ENCODE results near the gene PADI3. TPM values are rescaled to one million over a fixed set of nuclear protein-coding genes. Genes with fewer than 3 reads are reported as not detected.

Gene PADI3
- total RNA-seq, 2 donors from 2014 or later: not detected

- Histone ChIP-seq H3K36me3 (replicated peaks in 1 of 2; ENCODE audit: insufficient read depth in 1 of 2, low read depth in 2 of 2) (no peaks in the 10 kb centered on the region), H3K4me3 (no peak overlapping the region), H3K4me1 (no peaks in the 10 kb centered on the region), H3K27ac (no peak overlapping the region), H3K27me3 (no peaks in the 10 kb centered on the region), H3K9me3 (no peaks in the 10 kb centered on the region)
- WGBS, 2 donors: 58 to 100% methylated on average over 1 to 4 of the region's 4 CpGs
- intact Hi-C loops (cut with DNase I): no loop called here
- DNase-seq (no peak), ATAC-seq (no peak)
- no peak for TF ChIP-seq POLR2A (IDR thresholded peaks at IDR 0.05)
- no peak for TF ChIP-seq CTCF (IDR thresholded peaks at IDR 0.05)
These were observed 46.4 kb downstream of the PADI3 start for GRCh38 chr1:17295292-17295691.

- intact Hi-C loops (cut with DNase I): no loop called here
- Histone ChIP-seq H3K27ac (no peak overlapping the region), H3K4me3 (no peak overlapping the region), H3K36me3 (replicated peaks in 1 of 2; ENCODE audit: insufficient read depth in 1 of 2, low read depth in 2 of 2) (no peaks in the 10 kb centered on the region), H3K27me3 (no peaks in the 10 kb centered on the region), H3K4me1 (no peaks in the 10 kb centered on the region), H3K9me3 (no peaks in the 10 kb centered on the region)
- 72 to 79% methylated on average over 5 of the region's 5 CpGs for WGBS, 2 donors
- TF ChIP-seq POLR2A (IDR thresholded peaks at IDR 0.05) (no peak), CTCF (IDR thresholded peaks at IDR 0.05) (no peak)
- ATAC-seq: no peak
- DNase-seq: no peak
These were observed 47.2 kb downstream of the PADI3 start for GRCh38 chr1:17296086-17296485.

DNA sequence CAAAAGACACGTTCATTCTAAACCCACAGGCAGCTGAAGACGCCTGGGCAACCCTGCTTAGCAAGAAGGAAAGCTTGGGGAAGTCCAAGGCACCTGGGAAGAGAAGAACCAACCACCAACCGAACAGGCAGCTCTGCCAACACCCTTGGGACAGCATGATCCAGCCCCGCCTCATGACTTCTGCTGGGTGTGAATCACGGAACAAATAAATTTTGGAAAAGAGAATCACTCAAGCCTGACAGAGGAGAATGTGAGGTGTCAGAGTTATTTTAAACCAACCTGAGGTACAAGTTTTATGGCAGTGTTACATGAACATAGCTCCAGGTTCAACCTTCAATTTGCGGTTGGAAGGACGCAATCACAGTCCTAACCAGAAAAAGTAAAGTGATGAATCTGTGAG, 49.1 kb downstream of the PADI3 start:
- TF ChIP-seq CTCF (IDR thresholded peaks at IDR 0.05): no peak
- TF ChIP-seq POLR2A (IDR thresholded peaks at IDR 0.05): no peak
- DNase-seq: no peak
- 76 to 83% methylated on average over 7 of the region's 7 CpGs for WGBS, 2 donors

DNA sequence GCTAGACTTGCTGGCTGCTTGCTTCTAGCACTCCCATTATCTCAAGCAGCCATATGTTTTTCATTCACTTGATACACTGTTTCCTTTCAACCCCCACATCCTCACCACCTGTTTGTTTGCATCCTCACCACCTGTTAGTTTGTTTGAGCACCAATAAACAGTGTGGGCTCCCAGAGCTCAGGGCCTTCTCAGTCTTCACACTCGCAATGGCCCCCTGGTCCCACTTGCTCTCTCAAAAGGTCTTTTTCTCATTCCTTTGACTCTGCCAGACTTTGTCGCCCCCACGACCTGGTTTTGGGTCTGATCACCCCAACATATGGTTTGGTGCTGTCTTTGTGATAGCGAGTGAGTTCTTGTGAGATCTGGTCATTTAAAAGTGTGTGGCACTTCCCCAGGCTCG, 52.9 kb downstream of the PADI3 start:
- H3K27ac ChIP-seq: no peak overlapping the region
- TF ChIP-seq POLR2A (IDR thresholded peaks at IDR 0.05) (no peak), CTCF (IDR thresholded peaks at IDR 0.05) (no peak)

More for the DNA sequence above, 49.1 kb downstream of the PADI3 start:
- Histone ChIP-seq H3K27ac (no peak overlapping the region), H3K36me3 (replicated peaks in 1 of 2; ENCODE audit: insufficient read depth in 1 of 2, low read depth in 2 of 2) (no peaks in the 10 kb centered on the region), H3K9me3 (no peaks in the 10 kb centered on the region), H3K4me3 (no peak overlapping the region), H3K27me3 (no peaks in the 10 kb centered on the region), H3K4me1 (no peaks in the 10 kb centered on the region)
- intact Hi-C loops (cut with DNase I): no loop called here
- ATAC-seq: no peak

GRCh38 chr1:17304151-17304825, 55.4 kb downstream of the PADI3 start:
- DNase-seq: peak in 1 of 4 donors; percentile 13
- 23 to 27% methylated on average over 4 to 6 of the region's 6 CpGs for WGBS, 2 donors
- Histone ChIP-seq H3K4me3 (no peak overlapping the region), H3K9me3 (no peaks in the 10 kb centered on the region), H3K36me3 (replicated peaks in 1 of 2; ENCODE audit: insufficient read depth in 1 of 2, low read depth in 2 of 2) (no peaks in the 10 kb centered on the region), H3K27ac (no peak overlapping the region), H3K4me1 (no peaks in the 10 kb centered on the region), H3K27me3 (no peaks in the 10 kb centered on the region)
- TF ChIP-seq POLR2A (IDR thresholded peaks at IDR 0.05) (no peak), CTCF (IDR thresholded peaks at IDR 0.05) (no peak)
- ATAC-seq: no peak
- intact Hi-C loops (cut with DNase I): no loop called here

More for the DNA sequence above, 52.9 kb downstream of the PADI3 start:
- Histone ChIP-seq H3K4me3 (no peak overlapping the region), H3K36me3 (replicated peaks in 1 of 2; ENCODE audit: insufficient read depth in 1 of 2, low read depth in 2 of 2) (no peaks in the 10 kb centered on the region), H3K9me3 (no peaks in the 10 kb centered on the region), H3K4me1 (no peaks in the 10 kb centered on the region), H3K27me3 (no peaks in the 10 kb centered on the region)
- 71 to 76% methylated on average over 5 of the region's 5 CpGs for WGBS, 2 donors
- DNase-seq (no peak), ATAC-seq (no peak)
- intact Hi-C loops (cut with DNase I): no loop called here

Measured in body of pancreas (tissue), 4 donors.